HCT116 (cell line): ENCODE data around the gene CHSY3. TPM values are rescaled to one million over a fixed set of nuclear protein-coding genes. Genes with fewer than 3 reads are reported as not detected.

Experiments
- ATAC-seq: fragments of 200-7000 bp; cut with Tn5 transposase; 2 replicates; pipeline ENCODE4 v1.9.1; 2020; ENCODE audit warnings: mild to moderate bottlenecking, moderate library complexity
- BruUV-seq: library from RNA; stranded (reverse); fragments of 400-500 nt; replicated peaks from 2 replicates; lab custom pipeline; 2021; lab: Mats Ljungman, UMichigan
- CTCF ChIA-PET: fragments of 300-600 bp; sonication (Branson Sonifier 250); formaldehyde crosslinking; loops from one replicate; lab custom pipeline; 2021; ENCODE audit warnings: antibody characterized with exemption; lab: Charles Lee
- POLR2A ChIA-PET: fragments of 300-600, 350-600 bp; sonication (Branson Sonifier 250); formaldehyde crosslinking; loops from one replicate; lab custom pipeline; 2021; ENCODE audit warnings: antibody characterized with exemption; lab: Charles Lee
- RAD21 ChIA-PET, 2 experiments: fragments of 300-600 bp; sonication (Branson Sonifier 250); formaldehyde crosslinking; loops; one replicate each; lab custom pipeline; 2023; ENCODE audit warnings: low total read pairs in 2 of 2; ENCODE audit not compliant: uncharacterized antibody in 2 of 2, unreplicated experiment in 2 of 2, low non-redundant PET in 1 of 2; lab: Charles Lee
- DNase-seq: peaks from one replicate; pipeline ENCODE4 v3.0.0-alpha.2; 2010; ENCODE audit warnings: low read depth, low spot score
- H2AFZ ChIP-seq: fragments of 200-600 bp; shearing (Covaris generic), sonication (generic); 2 replicates; pipeline ENCODE4 v1.6.1; 2017; ENCODE audit warnings: low read depth, mixed run types, mixed read lengths, antibody characterized with exemption, low read length; ENCODE audit not compliant: poor library complexity, severe bottlenecking
- H3K27ac ChIP-seq: 2 replicates; pipeline ENCODE4 v1.5.1; 2012; ENCODE audit warnings: low read depth, low read length
- H3K27me3 ChIP-seq: fragments of 200-600 bp; sonication (generic); 2 replicates; pipeline ENCODE4 v1.6.1; 2016; ENCODE audit warnings: mixed run types, low read length, mixed read lengths; ENCODE audit not compliant: insufficient read depth
- H3K36me3 ChIP-seq, 2 experiments: fragments of 200-500 bp in 1 of 2; fragments of 200-600 bp in 1 of 2; sonication (Bioruptor generic) in 1 of 2; sonication (generic) in 1 of 2; 2 replicates each; pipeline versions ENCODE4 v1.5.1 to v1.6.1; 2014 to 2016; ENCODE audit warnings: low read length in 2 of 2, inconsistent platforms in 1 of 2, mixed read lengths in 1 of 2, mixed run types in 1 of 2; ENCODE audit not compliant: insufficient read depth in 2 of 2, control insufficient read depth in 1 of 2
- H3K4me1 ChIP-seq, 2 experiments: fragments of 200-600 bp in 1 of 2; sonication (generic) in 1 of 2; 2 replicates each; pipeline versions ENCODE4 v1.5.1 to v1.6.1; 2012 to 2017; ENCODE audit warnings: low read length in 2 of 2, inconsistent platforms in 1 of 2, mild to moderate bottlenecking in 1 of 2, mixed read lengths in 1 of 2, mixed run types in 1 of 2, moderate library complexity in 1 of 2; ENCODE audit not compliant: insufficient read depth in 2 of 2, control insufficient read depth in 1 of 2
- H3K4me2 ChIP-seq: fragments of 200-600 bp; sonication (generic); 2 replicates; pipeline ENCODE4 v1.6.1; 2017; ENCODE audit warnings: mixed run types, low read length, mixed read lengths
- H3K4me3 ChIP-seq, 2 experiments: fragments of 200-600 bp in 1 of 2; sonication (generic) in 1 of 2; replicated peaks in 1 of 2; 2 replicates each; pipeline ENCODE4 v1.5.1; 2011 to 2016; ENCODE audit warnings: low read length in 2 of 2, control low read depth in 1 of 2, low read depth in 1 of 2, mild to moderate bottlenecking in 1 of 2, mixed read lengths in 1 of 2, mixed run types in 1 of 2
- H3K79me2 ChIP-seq: fragments of 200-600 bp; sonication (generic); 2 replicates; pipeline ENCODE4 v1.6.1; 2017; ENCODE audit warnings: mild to moderate bottlenecking, mixed run types, low read length, moderate library complexity, mixed read lengths; ENCODE audit not compliant: insufficient read depth
- H3K9ac ChIP-seq: fragments of 200-600 bp; sonication (generic); 2 replicates; pipeline ENCODE4 v1.6.1; 2016; ENCODE audit warnings: low read length, mixed read lengths
- H3K9me2 ChIP-seq: fragments of 200-600 bp; sonication (generic), shearing (Covaris generic); 2 replicates; pipeline ENCODE4 v1.6.1; 2017; ENCODE audit warnings: mixed run types, mild to moderate bottlenecking, moderate library complexity; ENCODE audit not compliant: insufficient read depth
- H3K9me3 ChIP-seq, 2 experiments: fragments of 200-500 bp in 1 of 2; fragments of 200-600 bp in 1 of 2; sonication (Bioruptor generic) in 1 of 2; sonication (generic) in 1 of 2; 2 replicates each; pipeline ENCODE4 v1.6.1; 2014 to 2017; ENCODE audit warnings: low read length in 2 of 2, mixed read lengths in 2 of 2, inconsistent platforms in 1 of 2, low read depth in 1 of 2, mild to moderate bottlenecking in 1 of 2, mixed run types in 1 of 2, moderate library complexity in 1 of 2; ENCODE audit not compliant: control insufficient read depth in 1 of 2, insufficient read depth in 1 of 2
- H4K20me1 ChIP-seq: fragments of 200-600 bp; sonication (generic), shearing (Covaris generic); 2 replicates; pipeline ENCODE4 v1.6.1; 2017; ENCODE audit warnings: mixed run types, mild to moderate bottlenecking, moderate library complexity; ENCODE audit not compliant: insufficient read depth
- CEBPB ChIP-seq: IDR thresholded peaks from 2 replicates; pipeline ENCODE4 v1.6.1; 2012; ENCODE audit warnings: low read depth
- EGR1 ChIP-seq: IDR thresholded peaks from 2 replicates; pipeline ENCODE4 v1.6.1; 2012; ENCODE audit warnings: low read depth
- ELF1 ChIP-seq: IDR thresholded peaks from 2 replicates; pipeline ENCODE4 v1.6.1; 2012; ENCODE audit warnings: low read depth, borderline replicate concordance
- EZH2phosphoT487 ChIP-seq: fragments of 200-600 bp; IDR thresholded peaks from 2 replicates; pipeline ENCODE4 v1.6.1; 2018; ENCODE audit warnings: antibody characterized with exemption, borderline replicate concordance
- FOSL1 ChIP-seq: IDR thresholded peaks from 2 replicates; pipeline ENCODE4 v1.6.1; 2012; ENCODE audit warnings: low read depth
- JUND ChIP-seq: IDR thresholded peaks from 2 replicates; pipeline ENCODE4 v1.6.1; 2012
- POLR2A ChIP-seq: IDR thresholded peaks from 2 replicates; pipeline ENCODE4 v1.7.0; 2011; ENCODE audit warnings: borderline replicate concordance; ENCODE audit not compliant: insufficient read depth, insufficient read length; ENCODE audit errors: extremely low read depth
- RAD21 ChIP-seq: IDR thresholded peaks from 2 replicates; pipeline ENCODE4 v1.6.1; 2012; ENCODE audit warnings: low read depth, mild to moderate bottlenecking
- SIN3A ChIP-seq: IDR thresholded peaks from 2 replicates; pipeline ENCODE4 v1.6.1; 2012; ENCODE audit warnings: low read depth
- SRF ChIP-seq: IDR thresholded peaks from 2 replicates; pipeline ENCODE4 v1.6.1; 2012; ENCODE audit warnings: low read depth
- TCF7L2 ChIP-seq: IDR thresholded peaks from 2 replicates; pipeline ENCODE4 v1.7.0; 2011; ENCODE audit warnings: borderline replicate concordance, inconsistent platforms; ENCODE audit not compliant: insufficient read depth, insufficient read length; ENCODE audit errors: extremely low read depth
- YY1 ChIP-seq: IDR thresholded peaks from 2 replicates; pipeline ENCODE4 v1.6.1; 2011; ENCODE audit warnings: low read length, low read depth, moderate library complexity, mild to moderate bottlenecking; ENCODE audit not compliant: insufficient replicate concordance; ENCODE audit errors: extremely low read depth
- ZFX ChIP-seq: fragments of 450-650 bp; IDR thresholded peaks from 2 replicates; pipeline ENCODE4 v1.6.1; 2017
- ZNF274 ChIP-seq: fragments of 200-500 bp; sonication (Bioruptor generic); IDR thresholded peaks from 2 replicates; pipeline ENCODE4 v1.6.1; 2014; ENCODE audit warnings: mild to moderate bottlenecking, low read depth, low read length, inconsistent platforms
- intact Hi-C: fragments of 100-400 bp; cut with micrococcal nuclease; formaldehyde crosslinking; loops from 2 replicates; pipeline ENCODE4 v1.10.0; 2022
- total RNA-seq: library from RNA; stranded (reverse); gene quantifications from one replicate; pipeline ENCODE4 v1.2.1, GENCODE V29; 2021; ENCODE audit not compliant: unreplicated experiment
- TF ChIP-seq, protein P1 (sequence below), 3 experiments: fragments of 200-600 bp in 1 of 3; sonication (generic) in 1 of 3; IDR thresholded peaks in 2 of 3; conservative IDR thresholded peaks in 1 of 3; 2 replicates each; pipeline ENCODE4 v1.5.1; 2012 to 2017; ENCODE audit warnings: low read depth in 2 of 3, low read length in 2 of 3, antibody characterized with exemption in 1 of 3, borderline replicate concordance in 1 of 3, control low read depth in 1 of 3, mild to moderate bottlenecking in 1 of 3, mixed read lengths in 1 of 3, mixed run types in 1 of 3, moderate library complexity in 1 of 3; ENCODE audit not compliant: insufficient read depth in 1 of 3
- TF ChIP-seq, protein P2 (sequence below): IDR thresholded peaks from 2 replicates; pipeline ENCODE4 v1.6.1; 2012; ENCODE audit warnings: low read depth
- TF ChIP-seq, protein P3 (sequence below): IDR thresholded peaks from 2 replicates; pipeline ENCODE4 v1.6.1; 2012

CHSY3 gene
- total RNA-seq, 1 experiment from 2014 or later = 2.3 TPM

GRCh38 chr5:130109152-130109551 lies 204.9 kb downstream of the CHSY3 start:
- no peaks in the 10 kb centered on the region for H3K27me3 ChIP-seq
- H3K4me2 ChIP-seq = no peak overlapping the region
- RAD21 ChIA-PET = no interaction called here
- H2AFZ ChIP-seq = peak overlapping the region; percentile 15
- peak; percentile 69; the same call in 1 of the 2 replicates for ATAC-seq
- POLR2A ChIA-PET = no interaction called here
- no peaks in the 10 kb centered on the region for H4K20me1 ChIP-seq
- no peak overlapping the region for H3K27ac ChIP-seq
- BruUV-seq = no TSS peak
- TF ChIP-seq CEBPB (no peak), RAD21 (peak; percentile 79)
- TF ChIP-seq, protein P1, sequence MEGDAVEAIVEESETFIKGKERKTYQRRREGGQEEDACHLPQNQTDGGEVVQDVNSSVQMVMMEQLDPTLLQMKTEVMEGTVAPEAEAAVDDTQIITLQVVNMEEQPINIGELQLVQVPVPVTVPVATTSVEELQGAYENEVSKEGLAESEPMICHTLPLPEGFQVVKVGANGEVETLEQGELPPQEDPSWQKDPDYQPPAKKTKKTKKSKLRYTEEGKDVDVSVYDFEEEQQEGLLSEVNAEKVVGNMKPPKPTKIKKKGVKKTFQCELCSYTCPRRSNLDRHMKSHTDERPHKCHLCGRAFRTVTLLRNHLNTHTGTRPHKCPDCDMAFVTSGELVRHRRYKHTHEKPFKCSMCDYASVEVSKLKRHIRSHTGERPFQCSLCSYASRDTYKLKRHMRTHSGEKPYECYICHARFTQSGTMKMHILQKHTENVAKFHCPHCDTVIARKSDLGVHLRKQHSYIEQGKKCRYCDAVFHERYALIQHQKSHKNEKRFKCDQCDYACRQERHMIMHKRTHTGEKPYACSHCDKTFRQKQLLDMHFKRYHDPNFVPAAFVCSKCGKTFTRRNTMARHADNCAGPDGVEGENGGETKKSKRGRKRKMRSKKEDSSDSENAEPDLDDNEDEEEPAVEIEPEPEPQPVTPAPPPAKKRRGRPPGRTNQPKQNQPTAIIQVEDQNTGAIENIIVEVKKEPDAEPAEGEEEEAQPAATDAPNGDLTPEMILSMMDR (IDR thresholded peaks at IDR 0.05 in 2 of 3, conservative IDR thresholded peaks at IDR 0.05 in 1 of 3; ENCODE audit: borderline replicate concordance in 1 of 3, insufficient read depth in 1 of 3, low read depth in 2 of 3, low read length in 2 of 3) = peak; percentile 55 to 76 (median 62); a peak in 5 of 6 replicates
- no peaks in the 10 kb centered on the region for H3K4me1 ChIP-seq
- no peaks in the 10 kb centered on the region for H3K79me2 ChIP-seq
- no peaks in the 10 kb centered on the region for H3K9me3 ChIP-seq
- no peaks in the 10 kb centered on the region for H3K9me2 ChIP-seq
- intact Hi-C loops = loop anchor here (1.0 to 2.0 kb wide), 3 partner anchors 611 to 1001 kb away; no protein-coding TSS in a partner anchor
- no peak overlapping the region for H3K4me3 ChIP-seq
- CTCF ChIA-PET = interaction anchor here (0.6 kb wide), 1 partner anchor 26 kb away, joined by 4 read pairs; no protein-coding TSS in a partner anchor
- H3K9ac ChIP-seq = no peak overlapping the region
- H3K36me3 ChIP-seq = no peaks in the 10 kb centered on the region
- peak; percentile 34 for DNase-seq

DNA sequence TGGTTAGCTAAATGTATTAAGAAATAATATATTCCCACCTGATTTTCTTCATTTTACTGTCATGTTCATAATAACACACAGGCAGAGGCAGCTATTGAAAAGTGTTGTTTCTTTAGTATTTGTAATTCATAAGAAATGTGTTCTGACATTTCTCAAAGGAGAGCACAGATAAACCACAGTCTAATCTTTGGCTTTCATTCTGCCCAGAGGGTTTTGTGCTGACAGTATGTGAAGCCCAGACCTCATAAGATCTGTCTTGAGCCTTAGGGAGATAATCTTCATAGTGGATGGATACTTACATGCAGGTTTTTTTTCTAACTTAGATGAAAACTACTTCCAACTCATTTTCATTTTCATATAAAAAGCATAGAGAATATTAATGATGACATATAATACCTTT lies 206.1 kb downstream of the CHSY3 start:
- Histone ChIP-seq H3K4me3 (no peak overlapping the region), H3K36me3 (no peaks in the 10 kb centered on the region), H3K9ac (no peak overlapping the region), H3K4me1 (no peaks in the 10 kb centered on the region), H4K20me1 (no peaks in the 10 kb centered on the region), H3K4me2 (no peak overlapping the region), H2AFZ (no peak overlapping the region), H3K27me3 (no peaks in the 10 kb centered on the region), H3K9me3 (no peaks in the 10 kb centered on the region), H3K27ac (no peak overlapping the region), H3K79me2 (no peaks in the 10 kb centered on the region), H3K9me2 (no peaks in the 10 kb centered on the region)
- ATAC-seq (no peak), DNase-seq (no peak)
- intact Hi-C loops = no loop called here
- POLR2A ChIA-PET = no interaction called here
- RAD21 ChIA-PET = no interaction called here
- CTCF ChIA-PET = no interaction called here
- no TSS peak for BruUV-seq
- TF ChIP-seq, protein P2, sequence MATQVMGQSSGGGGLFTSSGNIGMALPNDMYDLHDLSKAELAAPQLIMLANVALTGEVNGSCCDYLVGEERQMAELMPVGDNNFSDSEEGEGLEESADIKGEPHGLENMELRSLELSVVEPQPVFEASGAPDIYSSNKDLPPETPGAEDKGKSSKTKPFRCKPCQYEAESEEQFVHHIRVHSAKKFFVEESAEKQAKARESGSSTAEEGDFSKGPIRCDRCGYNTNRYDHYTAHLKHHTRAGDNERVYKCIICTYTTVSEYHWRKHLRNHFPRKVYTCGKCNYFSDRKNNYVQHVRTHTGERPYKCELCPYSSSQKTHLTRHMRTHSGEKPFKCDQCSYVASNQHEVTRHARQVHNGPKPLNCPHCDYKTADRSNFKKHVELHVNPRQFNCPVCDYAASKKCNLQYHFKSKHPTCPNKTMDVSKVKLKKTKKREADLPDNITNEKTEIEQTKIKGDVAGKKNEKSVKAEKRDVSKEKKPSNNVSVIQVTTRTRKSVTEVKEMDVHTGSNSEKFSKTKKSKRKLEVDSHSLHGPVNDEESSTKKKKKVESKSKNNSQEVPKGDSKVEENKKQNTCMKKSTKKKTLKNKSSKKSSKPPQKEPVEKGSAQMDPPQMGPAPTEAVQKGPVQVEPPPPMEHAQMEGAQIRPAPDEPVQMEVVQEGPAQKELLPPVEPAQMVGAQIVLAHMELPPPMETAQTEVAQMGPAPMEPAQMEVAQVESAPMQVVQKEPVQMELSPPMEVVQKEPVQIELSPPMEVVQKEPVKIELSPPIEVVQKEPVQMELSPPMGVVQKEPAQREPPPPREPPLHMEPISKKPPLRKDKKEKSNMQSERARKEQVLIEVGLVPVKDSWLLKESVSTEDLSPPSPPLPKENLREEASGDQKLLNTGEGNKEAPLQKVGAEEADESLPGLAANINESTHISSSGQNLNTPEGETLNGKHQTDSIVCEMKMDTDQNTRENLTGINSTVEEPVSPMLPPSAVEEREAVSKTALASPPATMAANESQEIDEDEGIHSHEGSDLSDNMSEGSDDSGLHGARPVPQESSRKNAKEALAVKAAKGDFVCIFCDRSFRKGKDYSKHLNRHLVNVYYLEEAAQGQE = no peak
- TF ChIP-seq ELF1 (no peak), SRF (no peak), JUND (no peak), EZH2phosphoT487 (no peak), ZNF274 (no peak), CEBPB (no peak), SIN3A (no peak), YY1 (no peak), ZFX (no peak), FOSL1 (no peak), EGR1 (no peak), TCF7L2 (no peak), POLR2A (no peak)
- TF ChIP-seq, protein P3, sequence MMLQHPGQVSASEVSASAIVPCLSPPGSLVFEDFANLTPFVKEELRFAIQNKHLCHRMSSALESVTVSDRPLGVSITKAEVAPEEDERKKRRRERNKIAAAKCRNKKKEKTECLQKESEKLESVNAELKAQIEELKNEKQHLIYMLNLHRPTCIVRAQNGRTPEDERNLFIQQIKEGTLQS = no peak
